Epidermal melanocyte (primary cell): ENCODE measurements around the gene CALHM3.
A peak's percentile ranks its signal among the peaks of the same experiment; 100 is the strongest.
"Not testable (repeated sequence)": the region's sequence is repeated elsewhere in the genome, so short reads cannot be mapped to it uniquely, and the experiment has no call there.

ENCODE experiments used
- DNase-seq: peaks from one replicate; pipeline ENCODE4 v3.0.0; 2011; ENCODE audit warnings: low spot score; ENCODE audit not compliant: insufficient read length

The CALHM3 gene

GRCh38 chr10:103502849-103503660 lies 24.0 kb upstream of the CALHM3 start:
- DNase-seq = no peak

GRCh38 chr10:103501186-103501585 lies 22.1 kb upstream of the CALHM3 start:
- DNase-seq = no peak

GRCh38 chr10:103500481-103500880 lies 21.4 kb upstream of the CALHM3 start:
- peak; percentile 69 for DNase-seq

- no peak for DNase-seq
These were observed 20.8 kb upstream of the CALHM3 start for GRCh38 chr10:103499881-103500280.

- no peak for DNase-seq
These were observed 20.0 kb upstream of the CALHM3 start for GRCh38 chr10:103498936-103499638.

GRCh38 chr10:103497161-103497915 lies 18.3 kb upstream of the CALHM3 start:
- no peak for DNase-seq

- DNase-seq = no peak
These were observed 16.3 kb upstream of the CALHM3 start for GRCh38 chr10:103495321-103495720.

- no peak for DNase-seq
These were observed 15.2 kb upstream of the CALHM3 start for GRCh38 chr10:103493916-103494877.

GRCh38 chr10:103493362-103493915 lies 14.4 kb upstream of the CALHM3 start, which contains the start of gene NEURL1:
Gene NEURL1 (plus strand): TSS chr10:103493705. CDS start chr10:103494388, 683 bp downstream.
- DNase-seq = no peak

GRCh38 chr10:103492655-103493261 lies 13.7 kb upstream of the CALHM3 start:
- DNase-seq = no peak

- DNase-seq = peak; percentile 61
These were observed 12.8 kb upstream of the CALHM3 start for GRCh38 chr10:103491729-103492364.

GRCh38 chr10:103490986-103491314 lies 11.9 kb upstream of the CALHM3 start:
- DNase-seq = no peak

GRCh38 chr10:103487410-103487708 lies 8.3 kb upstream of the CALHM3 start:
- DNase-seq = no peak

- not testable (repeated sequence) for DNase-seq
These were observed 7.8 kb upstream of the CALHM3 start for GRCh38 chr10:103486635-103487409.

- DNase-seq = peak; percentile 68
These were observed 3.0 kb upstream of the CALHM3 start for GRCh38 chr10:103481974-103482531.

- no peak for DNase-seq
These were observed 1.5 kb upstream of the CALHM3 start for GRCh38 chr10:103480521-103480920.

- DNase-seq = no peak
These were observed 369 bp downstream of the CALHM3 start for GRCh38 chr10:103478671-103479070.

GRCh38 chr10:103476046-103476768 lies 2.8 kb downstream of the CALHM3 start:
- DNase-seq = no peak
